Prostate gland (tissue), 2 donors: ENCODE measurements around the gene OR51F2. TPM values are rescaled to one million over a fixed set of nuclear protein-coding genes. Genes with fewer than 3 reads are reported as not detected.

Source experiments
- DNase-seq: peaks from one replicate; pipeline ENCODE4 v3.0.0-alpha.2; 2019; ENCODE audit warnings: low spot score
- H3K27ac ChIP-seq, 2 donors: fragments of 200-600 bp; sonication (generic); 2 replicates each; pipeline ENCODE4 v1.5.1; 2017 to 2019
- H3K27me3 ChIP-seq: fragments of 200-600 bp; sonication (generic); replicated peaks from 2 replicates; pipeline ENCODE4 v1.5.1; 2019; ENCODE audit not compliant: insufficient read depth
- H3K36me3 ChIP-seq, 2 donors: fragments of 200-600 bp; sonication (generic); 1 replicate in 1 of 2; 2 replicates in 1 of 2; pipeline versions ENCODE4 v1.5.1 to v1.8.1; 2017 to 2019
- H3K4me1 ChIP-seq: fragments of 200-600 bp; sonication (generic); replicated peaks from 2 replicates; pipeline ENCODE4 v1.5.1; 2019
- H3K4me3 ChIP-seq, 2 donors: fragments of 200-600 bp; sonication (generic); 2 replicates each; pipeline ENCODE4 v1.5.1; 2017 to 2019
- H3K9me3 ChIP-seq: fragments of 200-600 bp; sonication (generic); 2 replicates; pipeline ENCODE4 v1.5.1; 2017
- CTCF ChIP-seq, 4 experiments: fragments of 200-600 bp in 2 of 4; fragments of 450-650 bp in 2 of 4; sonication (generic) in 2 of 4; IDR thresholded peaks; 1 replicate in 3 of 4; 2 replicates in 1 of 4; pipeline ENCODE4 v1.5.1; 2016 to 2019; ENCODE audit warnings: antibody characterized with exemption in 4 of 4, mild to moderate bottlenecking in 2 of 4, moderate library complexity in 2 of 4
- POLR2A ChIP-seq: fragments of 450-650 bp; IDR thresholded peaks from one replicate; pipeline ENCODE4 v1.6.1; 2016; ENCODE audit warnings: antibody characterized with exemption, mild to moderate bottlenecking
- POLR2AphosphoS5 ChIP-seq: sonication (generic); formaldehyde crosslinking; IDR thresholded peaks from one replicate; pipeline ENCODE4 v1.6.1; 2017; ENCODE audit warnings: antibody characterized with exemption
- WGBS: methylation state at CpG from one replicate; pipeline ENCODE4 v1.1.5; 2018; 5-methylcytosine and 5-hydroxymethylcytosine counted together
- intact Hi-C: fragments of 100-400 bp; cut with DNase I; formaldehyde crosslinking; loops from one replicate; pipeline ENCODE4 v1.14.2; 2022
- total RNA-seq, 2 donors: library from RNA; depleted of rRNA; stranded (reverse); fragments of >200 nt; gene quantifications; one replicate each; pipeline ENCODE4 v1.1.0, GENCODE V29; 2016

Gene OR51F2
- total RNA-seq, 2 donors from 2014 or later: not detected

- Histone ChIP-seq H3K4me3 (no peak overlapping the region), H3K36me3 (no peaks in the 10 kb centered on the region), H3K27ac (no peak overlapping the region), H3K9me3 (no peaks in the 10 kb centered on the region), H3K27me3 (no peaks in the 10 kb centered on the region), H3K4me1 (no peaks in the 10 kb centered on the region)
- TF ChIP-seq POLR2A (no peak), CTCF (IDR thresholded peaks at IDR 0.05) (no peak), POLR2AphosphoS5 (no peak)
- no peak for DNase-seq
- intact Hi-C loops: no loop called here
Observed at GRCh38 chr11:4862447-4863236, 41.5 kb downstream of the OR51F2 start.

- Histone ChIP-seq H3K9me3 (no peaks in the 10 kb centered on the region), H3K4me3 (no peak overlapping the region), H3K27ac (no peak overlapping the region), H3K4me1 (no peaks in the 10 kb centered on the region), H3K27me3 (no peaks in the 10 kb centered on the region), H3K36me3 (no peaks in the 10 kb centered on the region)
- WGBS: 80% methylated on average over 4 of the region's 4 CpGs
- DNase-seq: no peak
- intact Hi-C loops: no loop called here
- TF ChIP-seq POLR2A (no peak), CTCF (IDR thresholded peaks at IDR 0.05) (no peak), POLR2AphosphoS5 (no peak)
Observed at GRCh38 chr11:4863876-4864275, 42.8 kb downstream of the OR51F2 start.

- no peak for TF ChIP-seq POLR2AphosphoS5
- TF ChIP-seq CTCF (IDR thresholded peaks at IDR 0.05): no peak
- intact Hi-C loops: no loop called here
Observed at GRCh38 chr11:4865855-4866254, 44.7 kb downstream of the OR51F2 start.

More at GRCh38 chr11:4865855-4866254, 44.7 kb downstream of the OR51F2 start:
- WGBS: 38% methylated on average over 1 of the region's 1 CpG
- Histone ChIP-seq H3K27me3 (no peaks in the 10 kb centered on the region), H3K4me3 (no peak overlapping the region), H3K4me1 (no peaks in the 10 kb centered on the region), H3K36me3 (no peaks in the 10 kb centered on the region), H3K27ac (no peak overlapping the region), H3K9me3 (no peaks in the 10 kb centered on the region)
- no peak for DNase-seq

Other genes with a start within 250 kb of the OR51F2 start
- not detected for gene OR52I2, start 239.6 kb upstream of the OR51F2 start, total RNA-seq
- gene OR52I1, start 227.3 kb upstream of the OR51F2 start, total RNA-seq: not detected
- gene TRIM68, start 213.1 kb upstream of the OR51F2 start, total RNA-seq: 10 to 100 TPM; 29.1 to 36.3 TPM
- not detected for gene OR51D1, start 183.8 kb upstream of the OR51F2 start, total RNA-seq
- gene OR51E1, start 177.3 kb upstream of the OR51F2 start, total RNA-seq: 10 to 100 TPM in 1 of 2 donors, 1 to 10 TPM in 1; 4.4 to 36.0 TPM
- gene OR51E2, start 123.5 kb upstream of the OR51F2 start, total RNA-seq: 100 to 1,000 TPM in 1 of 2 donors, 10 to 100 TPM in 1; 10.6 to 100 TPM
- under 1 TPM in 1 of 2 donors, not detected in 1; 0.32 TPM for gene MMP26, start 116.5 kb upstream of the OR51F2 start, total RNA-seq
- gene OR51F1, start 51.4 kb upstream of the OR51F2 start, total RNA-seq: not detected
- gene OR52R1, start 16.9 kb upstream of the OR51F2 start, total RNA-seq: not detected
- not detected for gene OR51S1, start 27.9 kb downstream of the OR51F2 start, total RNA-seq
- gene OR51T1, start 60.6 kb downstream of the OR51F2 start, total RNA-seq: not detected
- not detected for gene OR51A7, start 82.5 kb downstream of the OR51F2 start, total RNA-seq
- gene OR51G2, start 98.0 kb downstream of the OR51F2 start, total RNA-seq: not detected
- not detected for gene OR51G1, start 103.0 kb downstream of the OR51F2 start, total RNA-seq
- gene OR51A4, start 126.3 kb downstream of the OR51F2 start, total RNA-seq: not detected
- not detected for gene OR51A2, start 134.4 kb downstream of the OR51F2 start, total RNA-seq
- not detected for gene OR51L1, start 173.5 kb downstream of the OR51F2 start, total RNA-seq
- not detected for gene OR52J3, start 225.2 kb downstream of the OR51F2 start, total RNA-seq
- not detected for gene OR52E2, start 238.3 kb downstream of the OR51F2 start, total RNA-seq
- gene OR52E1, start 248.3 kb downstream of the OR51F2 start, total RNA-seq: not detected